Panc1 (cell line): ENCODE measurements around the gene FRS2. TPM values are rescaled to one million over a fixed set of nuclear protein-coding genes. Genes with fewer than 3 reads are reported as not detected.

ENCODE experiments used
- ATAC-seq: fragments of 200-7000 bp; cut with Tn5 transposase; 2 replicates; pipeline ENCODE4 v1.9.1; 2020; ENCODE audit warnings: mild to moderate bottlenecking, moderate library complexity
- BruUV-seq: library from RNA; stranded (reverse); fragments of 400-500 nt; replicated peaks from 2 replicates; lab custom pipeline; 2021; lab: Mats Ljungman, UMichigan
- CTCF ChIA-PET: fragments of 300-600 bp; sonication (Branson Sonifier 250); formaldehyde crosslinking; loops from one replicate; lab custom pipeline; 2022; ENCODE audit warnings: antibody characterized with exemption; lab: Charles Lee
- POLR2A ChIA-PET: fragments of 300-600 bp; sonication (Branson Sonifier 250); formaldehyde crosslinking; loops from one replicate; lab custom pipeline; 2022; ENCODE audit warnings: antibody characterized with exemption; lab: Charles Lee
- DNase-seq: peaks from one replicate; pipeline ENCODE4 v3.0.0-alpha.2; 2010; ENCODE audit warnings: low read depth, low spot score
- H3K27ac ChIP-seq: 2 replicates; pipeline ENCODE4 v1.5.1; 2011; ENCODE audit warnings: mild to moderate bottlenecking, low read length, inconsistent platforms
- H3K27me3 ChIP-seq: fragments of 200-500 bp; sonication (Bioruptor generic); 2 replicates; pipeline ENCODE4 v1.6.0; 2014; ENCODE audit warnings: low read length, inconsistent platforms; ENCODE audit not compliant: control insufficient read depth, insufficient read depth
- H3K36me3 ChIP-seq: fragments of 200-500 bp; sonication (Bioruptor generic); 2 replicates; pipeline ENCODE4 v1.5.1; 2014; ENCODE audit warnings: inconsistent platforms, mild to moderate bottlenecking, low read length, moderate library complexity; ENCODE audit not compliant: control insufficient read depth, insufficient read depth
- H3K4me1 ChIP-seq: 2 replicates; pipeline ENCODE4 v1.5.1; 2011; ENCODE audit warnings: inconsistent platforms, mild to moderate bottlenecking, low read length, moderate library complexity; ENCODE audit not compliant: control insufficient read depth, insufficient read depth
- H3K4me3 ChIP-seq, 2 experiments: 2 replicates each; pipeline ENCODE4 v1.5.1; 2011 to 2012; ENCODE audit warnings: low read depth in 2 of 2, low read length in 2 of 2, mild to moderate bottlenecking in 2 of 2, inconsistent platforms in 1 of 2, moderate library complexity in 1 of 2
- H3K9me3 ChIP-seq: fragments of 200-500 bp; sonication (Bioruptor generic); 2 replicates; pipeline ENCODE4 v1.5.1; 2014; ENCODE audit warnings: low read depth, mild to moderate bottlenecking, inconsistent platforms, low read length, moderate library complexity; ENCODE audit not compliant: control insufficient read depth, insufficient read depth
- POLR2AphosphoS5 ChIP-seq: IDR thresholded peaks from 2 replicates; pipeline ENCODE4 v1.6.1; 2012; ENCODE audit warnings: mild to moderate bottlenecking, low read depth, low read length, moderate library complexity
- REST ChIP-seq, 2 experiments: IDR thresholded peaks; 2 replicates each; pipeline ENCODE4 v1.6.1; 2011 to 2012; ENCODE audit warnings: low read depth in 2 of 2, control low read depth in 1 of 2, low read length in 1 of 2, mild to moderate bottlenecking in 1 of 2, moderate library complexity in 1 of 2; ENCODE audit not compliant: insufficient read depth in 1 of 2
- SIN3A ChIP-seq: IDR thresholded peaks from 2 replicates; pipeline ENCODE4 v1.6.1; 2012; ENCODE audit warnings: low read depth, mild to moderate bottlenecking, low read length, moderate library complexity, borderline replicate concordance; ENCODE audit not compliant: insufficient read depth
- TCF7L2 ChIP-seq: IDR thresholded peaks from 2 replicates; pipeline ENCODE4 v1.6.1; 2011; ENCODE audit warnings: mild to moderate bottlenecking, low read depth, low read length, inconsistent platforms
- in situ Hi-C: cut with HindIII; loops from 2 replicates; pipeline ENCODE4 v1.10.0; 2016; ENCODE audit warnings: low sequenced_read_pairs, low pct_unique_long_range_greater_than_20kb
- intact Hi-C: fragments of 100-400 bp; cut with micrococcal nuclease; formaldehyde crosslinking; loops from one replicate; pipeline ENCODE4 v1.10.0; 2022; ENCODE audit not compliant: unreplicated experiment
- total RNA-seq: library from RNA; stranded (reverse); gene quantifications from one replicate; pipeline ENCODE4 v1.2.1, GENCODE V29; 2021; ENCODE audit not compliant: unreplicated experiment
- TF ChIP-seq, protein P1 (sequence below): fragments of 450-650 bp; IDR thresholded peaks from 2 replicates; pipeline ENCODE4 v1.5.1; 2017; ENCODE audit warnings: mild to moderate bottlenecking

Gene FRS2
- total RNA-seq, 1 experiment from 2014 or later: 26.6 TPM

DNA sequence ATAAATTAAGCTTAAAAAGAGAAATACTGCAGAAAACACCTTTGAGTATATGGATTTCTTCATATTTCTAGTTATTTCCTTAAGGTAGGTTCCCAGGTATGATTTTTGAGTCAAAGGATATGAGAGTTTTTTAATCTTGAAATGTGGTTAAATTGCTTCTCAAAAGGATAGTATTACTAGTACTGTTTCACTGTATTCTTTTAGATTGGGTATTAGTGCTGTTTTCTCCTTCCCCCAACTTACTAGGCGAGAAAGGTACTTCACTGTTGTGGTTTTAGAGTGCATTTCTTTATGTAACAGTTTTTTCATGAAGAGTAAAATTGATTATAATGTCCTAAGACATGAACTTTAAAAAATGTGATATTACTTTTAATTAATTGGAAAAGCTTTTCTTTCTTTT is 13.5 kb downstream of the FRS2 start:
- BruUV-seq: no TSS peak
- ChIA-PET POLR2A (no interaction called here), CTCF (no interaction called here)
- H3K4me3 ChIP-seq: no peak overlapping the region
- no peak overlapping the region for H3K27ac ChIP-seq
- DNase-seq (no peak), ATAC-seq (no peak)
- TF ChIP-seq SIN3A (no peak), POLR2AphosphoS5 (no peak), TCF7L2 (no peak), REST (IDR thresholded peaks at IDR 0.05; ENCODE audit: insufficient read depth in 1 of 2, low read depth in 2 of 2, low read length in 1 of 2) (no peak)
- TF ChIP-seq, protein P1, sequence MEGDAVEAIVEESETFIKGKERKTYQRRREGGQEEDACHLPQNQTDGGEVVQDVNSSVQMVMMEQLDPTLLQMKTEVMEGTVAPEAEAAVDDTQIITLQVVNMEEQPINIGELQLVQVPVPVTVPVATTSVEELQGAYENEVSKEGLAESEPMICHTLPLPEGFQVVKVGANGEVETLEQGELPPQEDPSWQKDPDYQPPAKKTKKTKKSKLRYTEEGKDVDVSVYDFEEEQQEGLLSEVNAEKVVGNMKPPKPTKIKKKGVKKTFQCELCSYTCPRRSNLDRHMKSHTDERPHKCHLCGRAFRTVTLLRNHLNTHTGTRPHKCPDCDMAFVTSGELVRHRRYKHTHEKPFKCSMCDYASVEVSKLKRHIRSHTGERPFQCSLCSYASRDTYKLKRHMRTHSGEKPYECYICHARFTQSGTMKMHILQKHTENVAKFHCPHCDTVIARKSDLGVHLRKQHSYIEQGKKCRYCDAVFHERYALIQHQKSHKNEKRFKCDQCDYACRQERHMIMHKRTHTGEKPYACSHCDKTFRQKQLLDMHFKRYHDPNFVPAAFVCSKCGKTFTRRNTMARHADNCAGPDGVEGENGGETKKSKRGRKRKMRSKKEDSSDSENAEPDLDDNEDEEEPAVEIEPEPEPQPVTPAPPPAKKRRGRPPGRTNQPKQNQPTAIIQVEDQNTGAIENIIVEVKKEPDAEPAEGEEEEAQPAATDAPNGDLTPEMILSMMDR: no peak
- in situ Hi-C loops: loop anchor here (25.0 kb wide), 1 partner anchor 104 kb away; the partner anchor contains the start of gene CCT2
- no peaks in the 10 kb centered on the region for H3K36me3 ChIP-seq
- H3K4me1 ChIP-seq: no peaks in the 10 kb centered on the region
- no peaks in the 10 kb centered on the region for H3K27me3 ChIP-seq
- no peaks in the 10 kb centered on the region for H3K9me3 ChIP-seq
- intact Hi-C loops: no loop called here

- H3K9me3 ChIP-seq: no peaks in the 10 kb centered on the region
- no peaks in the 10 kb centered on the region for H3K36me3 ChIP-seq
- no peaks in the 10 kb centered on the region for H3K4me1 ChIP-seq
- BruUV-seq: no TSS peak
- ChIA-PET CTCF (no interaction called here), POLR2A (no interaction called here)
- DNase-seq (no peak), ATAC-seq (no peak)
- H3K4me3 ChIP-seq: no peak overlapping the region
- in situ Hi-C loops (loop anchor here (25.0 kb wide), 1 partner anchor 103 kb away; the partner anchor contains the start of gene CCT2), intact Hi-C loops (no loop called here)
- no peak overlapping the region for H3K27ac ChIP-seq
- TF ChIP-seq, protein P1: no peak
- TF ChIP-seq SIN3A: no peak
- TF ChIP-seq REST (IDR thresholded peaks at IDR 0.05; ENCODE audit: insufficient read depth in 1 of 2, low read depth in 2 of 2, low read length in 1 of 2): no peak
- no peak for TF ChIP-seq TCF7L2
- no peak for TF ChIP-seq POLR2AphosphoS5
- no peaks in the 10 kb centered on the region for H3K27me3 ChIP-seq
Observed at GRCh38 chr12:69484428-69484827, 14.2 kb downstream of the FRS2 start.
